ENCODE results near the gene TMEM116.

DNA sequence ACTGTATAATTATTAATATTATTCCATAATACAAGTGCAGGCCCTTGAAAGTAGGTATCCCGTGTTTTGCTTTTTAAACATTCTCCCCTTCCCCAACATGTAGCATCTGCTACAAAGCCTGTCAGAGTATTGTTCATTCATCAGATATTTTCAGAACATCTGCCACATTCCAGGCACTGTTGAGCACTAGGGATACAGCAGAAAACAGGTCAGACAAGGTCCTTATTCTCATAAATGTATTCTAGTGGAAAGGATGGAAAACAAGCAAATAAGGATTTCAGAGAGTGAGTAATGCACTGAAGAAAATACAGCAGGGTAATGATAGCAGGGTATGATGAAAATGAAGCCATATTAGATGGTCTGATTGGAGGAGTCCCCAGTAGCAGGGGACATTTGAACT lies 4.1 kb upstream of the TMEM116 start:
- TF ChIP-seq, protein P1, sequence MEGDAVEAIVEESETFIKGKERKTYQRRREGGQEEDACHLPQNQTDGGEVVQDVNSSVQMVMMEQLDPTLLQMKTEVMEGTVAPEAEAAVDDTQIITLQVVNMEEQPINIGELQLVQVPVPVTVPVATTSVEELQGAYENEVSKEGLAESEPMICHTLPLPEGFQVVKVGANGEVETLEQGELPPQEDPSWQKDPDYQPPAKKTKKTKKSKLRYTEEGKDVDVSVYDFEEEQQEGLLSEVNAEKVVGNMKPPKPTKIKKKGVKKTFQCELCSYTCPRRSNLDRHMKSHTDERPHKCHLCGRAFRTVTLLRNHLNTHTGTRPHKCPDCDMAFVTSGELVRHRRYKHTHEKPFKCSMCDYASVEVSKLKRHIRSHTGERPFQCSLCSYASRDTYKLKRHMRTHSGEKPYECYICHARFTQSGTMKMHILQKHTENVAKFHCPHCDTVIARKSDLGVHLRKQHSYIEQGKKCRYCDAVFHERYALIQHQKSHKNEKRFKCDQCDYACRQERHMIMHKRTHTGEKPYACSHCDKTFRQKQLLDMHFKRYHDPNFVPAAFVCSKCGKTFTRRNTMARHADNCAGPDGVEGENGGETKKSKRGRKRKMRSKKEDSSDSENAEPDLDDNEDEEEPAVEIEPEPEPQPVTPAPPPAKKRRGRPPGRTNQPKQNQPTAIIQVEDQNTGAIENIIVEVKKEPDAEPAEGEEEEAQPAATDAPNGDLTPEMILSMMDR (IDR thresholded peaks at IDR 0.05): no peak
- TF ChIP-seq POLR2A (IDR thresholded peaks at IDR 0.05): no peak

Measured in right lobe of liver (tissue), 4 donors.